ENCODE measurements around the gene KCTD19.
A peak's percentile ranks its signal among the peaks of the same experiment; 100 is the strongest.

KCTD19 gene

GRCh38 chr16:67243481-67243880, 83.1 kb downstream of the KCTD19 start:
- Histone ChIP-seq H3K27me3 (ENCODE audit: control insufficient read depth, insufficient read depth, low read length) (no peaks in the 10 kb centered on the region), H2AFZ (no peak overlapping the region), H3K9ac (no peak overlapping the region), H3K4me3 (ENCODE audit: low read depth, low read length) (no peak overlapping the region), H3K9me3 (ENCODE audit: control insufficient read depth, low read length) (no peaks in the 10 kb centered on the region), H3K79me2 (peaks cover 2% of the 10 kb centered on the region), H3K4me1 (peaks cover 8% of the 10 kb centered on the region), H3K36me3 (ENCODE audit: control insufficient read depth, insufficient read depth, low read length) (no peaks in the 10 kb centered on the region), H3K27ac (peak overlapping the region; percentile 62), H3K4me2 (ENCODE audit: low read length) (no peak overlapping the region)
- no peak for TF ChIP-seq CTCF (IDR thresholded peaks at IDR 0.05)

GRCh38 chr16:67242138-67242730, 84.3 kb downstream of the KCTD19 start:
- TF ChIP-seq CTCF (IDR thresholded peaks at IDR 0.05): no peak
- H3K4me2 ChIP-seq (ENCODE audit: low read length): no peak overlapping the region
- H3K9me3 ChIP-seq (ENCODE audit: control insufficient read depth, low read length): no peaks in the 10 kb centered on the region
- no peak overlapping the region for H3K9ac ChIP-seq
- H2AFZ ChIP-seq: no peak overlapping the region
- no peak overlapping the region for H3K4me3 ChIP-seq (ENCODE audit: low read depth, low read length)
- no peaks in the 10 kb centered on the region for H3K36me3 ChIP-seq (ENCODE audit: control insufficient read depth, insufficient read depth, low read length)
- H3K27me3 ChIP-seq (ENCODE audit: control insufficient read depth, insufficient read depth, low read length): no peaks in the 10 kb centered on the region
- peak overlapping the region; percentile 21 for H3K27ac ChIP-seq
- H3K4me1 ChIP-seq: peaks cover 5% of the 10 kb centered on the region
- peaks cover 2% of the 10 kb centered on the region for H3K79me2 ChIP-seq

GRCh38 chr16:67241008-67241900, 85.3 kb downstream of the KCTD19 start:
- H3K4me2 ChIP-seq (ENCODE audit: low read length): no peak overlapping the region
- H3K36me3 ChIP-seq (ENCODE audit: control insufficient read depth, insufficient read depth, low read length): no peaks in the 10 kb centered on the region
- no peaks in the 10 kb centered on the region for H3K9me3 ChIP-seq (ENCODE audit: control insufficient read depth, low read length)
- H3K9ac ChIP-seq: no peak overlapping the region
- H3K4me3 ChIP-seq (ENCODE audit: low read depth, low read length): no peak overlapping the region
- H2AFZ ChIP-seq: no peak overlapping the region
- H3K27ac ChIP-seq: peak overlapping the region; percentile 21
- TF ChIP-seq CTCF (IDR thresholded peaks at IDR 0.05): no peak
- H3K79me2 ChIP-seq: peaks cover 2% of the 10 kb centered on the region
- H3K4me1 ChIP-seq: peaks cover 5% of the 10 kb centered on the region
- no peaks in the 10 kb centered on the region for H3K27me3 ChIP-seq (ENCODE audit: control insufficient read depth, insufficient read depth, low read length)

GRCh38 chr16:67240506-67240905, 86.0 kb downstream of the KCTD19 start:
- no peak for TF ChIP-seq CTCF (IDR thresholded peaks at IDR 0.05)
- H3K79me2 ChIP-seq: peaks cover 2% of the 10 kb centered on the region
- no peak overlapping the region for H2AFZ ChIP-seq
- H3K27ac ChIP-seq: no peak overlapping the region
- H3K27me3 ChIP-seq (ENCODE audit: control insufficient read depth, insufficient read depth, low read length): no peaks in the 10 kb centered on the region
- no peak overlapping the region for H3K4me2 ChIP-seq (ENCODE audit: low read length)
- H3K36me3 ChIP-seq (ENCODE audit: control insufficient read depth, insufficient read depth, low read length): no peaks in the 10 kb centered on the region
- no peaks in the 10 kb centered on the region for H3K9me3 ChIP-seq (ENCODE audit: control insufficient read depth, low read length)
- H3K9ac ChIP-seq: no peak overlapping the region
- H3K4me3 ChIP-seq (ENCODE audit: low read depth, low read length): no peak overlapping the region
- peaks cover under 1% of the 10 kb centered on the region for H3K4me1 ChIP-seq

All from parathyroid adenoma (tissue), 2 donors.